GM03348 (cell line): ENCODE data around the gene ROBO3.

Experiments used
- DNase-seq: peaks from one replicate; pipeline ENCODE4 v3.0.0; 2012; ENCODE audit warnings: low spot score

ROBO3 gene, protein sequence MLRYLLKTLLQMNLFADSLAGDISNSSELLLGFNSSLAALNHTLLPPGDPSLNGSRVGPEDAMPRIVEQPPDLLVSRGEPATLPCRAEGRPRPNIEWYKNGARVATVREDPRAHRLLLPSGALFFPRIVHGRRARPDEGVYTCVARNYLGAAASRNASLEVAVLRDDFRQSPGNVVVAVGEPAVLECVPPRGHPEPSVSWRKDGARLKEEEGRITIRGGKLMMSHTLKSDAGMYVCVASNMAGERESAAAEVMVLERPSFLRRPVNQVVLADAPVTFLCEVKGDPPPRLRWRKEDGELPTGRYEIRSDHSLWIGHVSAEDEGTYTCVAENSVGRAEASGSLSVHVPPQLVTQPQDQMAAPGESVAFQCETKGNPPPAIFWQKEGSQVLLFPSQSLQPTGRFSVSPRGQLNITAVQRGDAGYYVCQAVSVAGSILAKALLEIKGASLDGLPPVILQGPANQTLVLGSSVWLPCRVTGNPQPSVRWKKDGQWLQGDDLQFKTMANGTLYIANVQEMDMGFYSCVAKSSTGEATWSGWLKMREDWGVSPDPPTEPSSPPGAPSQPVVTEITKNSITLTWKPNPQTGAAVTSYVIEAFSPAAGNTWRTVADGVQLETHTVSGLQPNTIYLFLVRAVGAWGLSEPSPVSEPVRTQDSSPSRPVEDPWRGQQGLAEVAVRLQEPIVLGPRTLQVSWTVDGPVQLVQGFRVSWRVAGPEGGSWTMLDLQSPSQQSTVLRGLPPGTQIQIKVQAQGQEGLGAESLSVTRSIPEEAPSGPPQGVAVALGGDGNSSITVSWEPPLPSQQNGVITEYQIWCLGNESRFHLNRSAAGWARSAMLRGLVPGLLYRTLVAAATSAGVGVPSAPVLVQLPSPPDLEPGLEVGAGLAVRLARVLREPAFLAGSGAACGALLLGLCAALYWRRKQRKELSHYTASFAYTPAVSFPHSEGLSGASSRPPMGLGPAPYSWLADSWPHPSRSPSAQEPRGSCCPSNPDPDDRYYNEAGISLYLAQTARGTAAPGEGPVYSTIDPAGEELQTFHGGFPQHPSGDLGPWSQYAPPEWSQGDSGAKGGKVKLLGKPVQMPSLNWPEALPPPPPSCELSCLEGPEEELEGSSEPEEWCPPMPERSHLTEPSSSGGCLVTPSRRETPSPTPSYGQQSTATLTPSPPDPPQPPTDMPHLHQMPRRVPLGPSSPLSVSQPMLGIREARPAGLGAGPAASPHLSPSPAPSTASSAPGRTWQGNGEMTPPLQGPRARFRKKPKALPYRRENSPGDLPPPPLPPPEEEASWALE (N-terminal part only)

DNA sequence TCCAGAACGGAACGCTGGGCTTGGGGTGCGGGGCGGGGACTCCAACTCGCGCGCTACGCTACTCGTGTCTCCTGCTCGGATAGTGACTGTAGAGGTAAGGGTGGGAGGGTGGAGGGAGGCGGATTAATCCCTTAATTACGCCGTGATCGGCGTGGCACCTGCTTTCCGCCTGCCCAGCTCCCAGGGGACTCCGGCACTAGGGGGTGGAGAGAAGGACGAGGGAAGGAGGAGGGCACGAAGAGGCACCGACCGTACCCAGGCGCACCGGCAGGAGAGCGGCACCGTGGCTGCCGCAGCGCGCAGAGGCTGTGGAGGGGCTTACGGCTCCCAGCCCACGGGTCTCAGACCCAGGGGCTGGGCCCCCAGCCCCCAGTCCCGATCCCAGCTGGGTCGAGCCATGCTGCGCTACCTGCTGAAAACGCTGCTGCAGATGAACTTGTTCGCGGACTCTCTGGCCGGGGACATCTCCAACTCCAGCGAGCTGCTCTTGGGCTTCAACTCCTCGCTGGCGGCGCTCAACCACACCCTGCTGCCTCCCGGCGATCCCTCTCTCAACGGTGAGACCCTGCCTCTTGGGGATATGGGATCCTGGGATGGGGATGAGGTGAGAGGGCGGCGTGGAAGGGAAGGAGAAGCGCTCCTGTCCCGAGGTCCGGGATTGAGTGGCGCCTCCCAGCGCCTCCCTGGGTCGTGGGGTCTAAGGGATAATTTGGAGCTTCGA, at the start of gene ROBO3:
TSS of gene ROBO3 (plus strand) at position 252 of the 721 bp plus-strand sequence. CDS start at position 398, 146 bp downstream.
- DNase-seq, result no peak

DNA sequence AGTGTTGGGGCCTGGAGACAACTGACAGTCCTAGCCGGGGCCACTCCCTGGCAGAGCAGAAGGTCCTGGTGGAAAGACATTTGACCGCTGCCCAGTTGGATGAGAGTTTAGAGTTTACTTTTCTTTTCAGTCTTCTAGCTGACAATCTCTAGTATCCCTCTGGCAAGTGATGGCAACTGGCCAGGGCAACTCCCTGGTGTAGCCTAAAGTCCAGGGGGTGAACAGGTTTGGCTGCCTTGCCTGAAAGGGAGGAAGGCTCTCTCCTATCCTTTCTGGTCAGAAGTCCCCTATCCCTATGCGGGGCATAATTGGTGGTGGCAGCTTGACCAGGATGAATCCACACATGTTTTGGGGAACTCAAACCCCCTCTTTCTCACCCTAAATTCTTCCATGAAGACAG, 48.2 kb upstream of the ROBO3 start:
- no peak for DNase-seq

DNA sequence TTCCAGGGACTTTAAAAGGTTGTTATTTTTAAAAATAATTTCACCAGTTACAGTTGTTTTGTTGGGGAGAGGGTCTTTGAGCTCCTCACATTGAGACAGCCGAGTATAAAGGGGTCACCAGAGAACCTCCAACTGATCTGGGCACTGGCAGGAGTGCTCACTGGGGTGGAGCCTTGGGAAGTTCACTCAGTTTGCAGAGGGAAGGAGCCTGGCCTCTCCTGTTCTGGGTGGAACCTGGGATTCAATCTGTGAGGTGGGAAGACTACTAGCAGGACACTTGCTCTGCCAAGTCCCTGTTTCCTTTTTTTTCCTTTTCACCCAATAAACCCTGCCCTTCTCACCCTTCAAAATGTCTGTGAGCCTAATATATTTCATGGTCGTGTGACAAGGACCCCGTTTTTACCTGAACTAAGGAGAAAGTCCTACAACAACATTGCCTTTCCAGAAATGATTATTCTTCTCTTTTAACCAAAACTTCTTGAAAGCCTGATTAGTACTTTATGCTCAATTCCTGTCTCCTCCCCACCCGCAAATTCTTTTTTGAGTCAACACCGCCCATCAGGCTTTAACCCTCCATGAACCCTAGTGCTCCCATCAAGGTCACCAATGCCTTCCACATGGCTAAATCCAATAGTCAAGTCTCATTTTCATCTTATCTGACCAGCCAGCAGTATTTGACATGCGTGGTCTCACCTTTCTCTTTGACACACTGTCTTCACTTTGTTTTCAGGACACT, 43.1 kb upstream of the ROBO3 start:
- no peak for DNase-seq

DNA sequence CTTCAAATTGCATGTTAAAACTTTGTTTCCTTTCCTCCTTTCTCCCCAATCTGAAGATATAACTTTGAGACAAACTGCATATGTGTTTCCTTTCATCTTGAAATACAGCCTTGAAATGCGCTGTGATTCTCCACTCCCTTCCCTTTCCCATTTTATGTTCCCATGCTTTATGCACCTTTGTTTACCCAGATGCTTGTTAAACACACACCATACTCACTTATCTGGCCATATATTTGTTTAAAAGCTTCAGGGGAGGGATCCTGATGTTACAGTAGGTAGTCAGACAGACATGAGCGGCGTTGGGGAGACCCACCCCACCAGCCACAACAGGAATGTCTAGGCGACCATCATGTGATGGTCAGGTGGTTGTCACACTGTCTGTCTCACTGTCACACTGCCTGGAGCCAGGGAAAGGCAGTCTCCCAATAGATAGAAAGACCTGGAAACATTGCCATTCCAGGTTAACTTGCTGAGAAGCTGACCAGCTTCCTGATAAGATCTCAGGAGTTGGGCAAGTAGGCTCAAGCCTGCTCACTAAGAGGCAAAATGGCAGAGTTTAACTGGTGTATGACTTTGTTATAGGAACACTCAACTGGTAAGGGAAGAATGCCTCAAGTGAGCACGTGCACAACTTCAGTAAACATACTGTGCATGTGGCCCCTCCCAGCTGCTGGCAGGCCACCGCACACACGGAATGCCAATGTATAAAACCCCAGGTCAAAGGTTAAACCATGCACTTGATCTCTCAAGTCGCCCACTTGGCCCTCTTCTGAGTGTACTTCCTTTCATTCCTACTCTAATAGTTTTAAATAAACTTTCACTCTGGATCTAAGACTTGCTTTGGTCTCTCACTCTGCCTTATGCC, 41.5 kb upstream of the ROBO3 start:
- no peak for DNase-seq

DNA sequence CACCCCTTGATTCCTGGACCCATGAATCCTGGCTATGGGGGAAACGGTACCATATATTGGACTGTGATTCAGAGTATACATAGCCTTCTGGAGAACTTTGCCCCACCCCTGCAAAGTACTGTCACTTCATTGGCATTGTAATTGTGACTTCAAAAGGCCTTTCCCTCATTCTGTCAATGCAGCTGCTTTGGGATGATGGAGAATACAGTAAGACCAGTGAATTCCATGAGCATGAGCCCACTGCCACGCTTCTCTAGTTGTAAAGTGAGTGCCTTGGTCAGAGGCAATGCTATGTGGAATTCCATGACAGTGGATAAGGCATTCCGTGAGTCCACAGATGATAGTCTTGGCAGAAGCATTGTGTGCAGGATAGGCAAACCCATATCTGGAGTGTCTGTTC, 39.4 kb upstream of the ROBO3 start:
- DNase-seq, result no peak

DNA sequence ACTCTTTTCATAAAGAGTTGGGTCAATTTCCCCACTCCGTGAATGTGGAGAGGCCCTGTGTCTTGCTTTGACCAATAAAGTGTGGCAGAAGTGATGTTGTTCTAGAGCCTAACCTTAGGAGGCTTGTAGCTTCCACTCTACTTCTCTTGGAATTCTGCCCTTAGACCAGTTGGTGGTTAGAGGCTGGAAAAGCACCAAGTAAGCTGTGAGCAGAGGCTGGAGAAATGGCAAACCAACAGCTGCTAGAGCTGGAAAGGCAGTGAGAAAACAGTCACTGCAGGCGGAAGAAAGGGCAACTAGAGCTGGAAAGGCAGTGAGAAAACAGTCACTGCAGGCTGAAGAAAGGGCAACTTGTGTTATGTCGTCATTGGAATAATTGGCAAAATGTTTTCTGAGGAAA, 35.2 kb upstream of the ROBO3 start:
- no peak for DNase-seq

DNA sequence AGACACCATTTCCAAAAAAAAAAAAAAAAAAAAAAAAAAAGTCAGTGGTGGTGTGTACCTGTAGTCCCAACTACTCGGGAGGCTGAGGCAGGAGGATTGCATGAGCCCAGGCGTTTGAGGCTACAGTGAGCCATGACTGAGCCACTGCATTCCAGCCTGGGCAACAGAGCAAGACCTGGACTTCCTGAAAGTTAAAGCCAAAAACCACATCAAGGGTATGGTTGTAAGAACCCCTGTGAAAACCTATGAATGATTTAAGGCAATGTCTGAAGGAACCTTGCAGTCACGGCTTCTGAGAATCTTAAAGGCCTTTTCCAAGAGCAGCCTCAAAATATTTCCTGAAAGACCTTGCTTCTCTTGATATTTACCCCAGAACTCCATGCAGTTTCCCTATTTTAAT, 34.5 kb upstream of the ROBO3 start:
- no peak for DNase-seq

DNA sequence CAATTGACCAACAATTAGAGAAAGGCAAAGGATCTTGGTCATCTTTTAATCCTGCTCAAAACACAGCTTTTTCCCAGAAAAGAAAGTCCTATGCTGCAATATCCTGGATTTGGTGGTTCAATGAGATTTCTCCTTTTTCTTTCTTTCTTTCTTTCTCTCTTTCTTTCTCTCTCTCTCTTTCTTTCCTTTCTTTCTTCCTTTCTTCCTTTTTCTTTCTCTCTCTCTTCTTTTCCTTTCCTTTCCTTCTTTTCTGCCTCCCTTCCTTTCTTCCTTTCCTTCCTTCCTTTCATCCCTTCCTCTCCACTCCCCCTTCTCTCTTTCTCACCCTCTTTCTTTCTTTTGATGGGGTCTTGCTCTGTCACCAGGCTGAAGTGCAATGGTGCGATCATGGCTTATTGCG, 33.3 kb upstream of the ROBO3 start:
- DNase-seq, result no peak

DNA sequence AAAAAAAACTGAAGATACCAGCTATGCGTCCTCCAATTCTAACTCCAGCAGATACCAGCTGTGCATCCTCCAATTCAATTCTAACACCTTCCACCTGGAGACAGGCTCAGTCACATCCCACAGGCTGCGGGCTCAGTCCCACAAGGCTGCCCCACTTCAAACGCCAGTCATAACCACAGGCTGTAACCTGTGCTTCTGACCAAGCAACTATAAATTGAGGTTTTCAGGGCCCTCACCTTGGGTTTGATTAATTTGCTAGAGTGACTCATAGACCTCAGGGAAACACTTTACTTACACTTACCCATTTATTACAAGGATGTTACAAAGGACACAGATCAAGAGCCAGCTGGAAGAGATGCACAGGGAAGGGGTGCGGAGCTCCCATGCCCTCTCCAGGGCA, 32.7 kb upstream of the ROBO3 start:
- DNase-seq, result no peak

DNA sequence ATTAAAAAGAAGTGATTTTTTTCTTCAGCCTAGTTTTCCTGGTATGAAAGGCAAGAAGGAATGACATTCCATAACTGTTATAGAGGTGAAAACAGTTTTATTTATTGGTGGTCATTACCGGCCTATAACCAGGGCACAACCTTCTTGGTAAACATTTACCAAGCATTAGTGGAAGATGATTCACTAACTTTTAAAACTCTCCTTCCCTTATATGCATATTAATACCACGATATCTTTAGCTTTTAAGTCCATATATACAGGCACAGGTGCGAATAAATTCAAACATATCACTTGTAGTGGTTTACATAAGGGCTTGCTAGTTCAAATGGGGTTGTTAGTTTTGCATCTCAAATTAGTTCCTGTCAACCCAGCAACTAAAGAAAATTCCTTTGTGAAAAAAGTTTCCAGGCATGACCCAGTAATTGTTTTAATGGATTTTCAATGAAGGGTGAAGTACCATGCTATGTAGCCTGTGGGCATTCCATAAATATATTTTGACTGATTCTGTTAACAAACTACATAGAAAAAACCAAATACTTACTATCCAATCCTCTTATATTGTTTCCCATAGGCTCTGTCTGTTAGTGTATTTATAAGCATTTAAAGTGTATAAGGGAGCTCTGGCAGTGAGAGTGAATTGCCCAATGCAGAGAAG, 30.6 kb upstream of the ROBO3 start:
- DNase-seq, result no peak

DNA sequence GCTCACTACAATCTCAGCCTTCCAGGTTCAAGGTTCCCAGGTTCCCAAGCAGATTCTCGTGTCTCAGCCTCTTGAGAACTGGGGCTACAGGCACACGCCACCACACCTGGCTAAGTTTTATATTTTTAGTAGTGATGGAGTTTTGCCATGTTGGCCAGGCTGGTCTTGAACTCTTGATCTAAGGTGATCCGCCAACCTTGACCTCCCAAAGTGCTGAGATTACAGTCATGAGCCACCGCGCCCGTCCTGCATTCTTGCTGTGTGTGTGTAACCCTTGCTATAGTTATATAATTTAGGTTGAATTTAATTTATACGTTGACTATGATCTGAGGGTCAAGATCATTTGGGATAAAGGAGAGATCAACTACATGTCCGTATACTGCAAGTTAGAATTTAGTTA, 29.3 kb upstream of the ROBO3 start:
- no peak for DNase-seq

DNA sequence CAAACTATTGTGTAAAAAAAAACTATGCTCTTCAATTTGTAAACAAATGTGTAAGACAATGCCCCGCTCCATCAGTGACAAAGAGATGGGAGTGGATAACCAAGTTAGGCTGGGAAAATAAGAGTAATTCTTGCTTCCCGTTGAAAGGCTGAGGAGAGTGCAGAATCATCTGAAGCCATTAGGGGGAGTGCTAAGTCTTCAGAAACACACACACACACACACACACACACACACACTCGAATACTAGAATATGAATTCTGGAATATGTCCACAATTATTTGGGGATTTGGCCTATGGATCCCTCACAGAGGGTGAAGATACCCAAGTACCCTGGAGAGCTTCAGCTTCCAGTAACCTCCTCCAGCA, 27.8 kb upstream of the ROBO3 start:
- peak; percentile 77 for DNase-seq

DNA sequence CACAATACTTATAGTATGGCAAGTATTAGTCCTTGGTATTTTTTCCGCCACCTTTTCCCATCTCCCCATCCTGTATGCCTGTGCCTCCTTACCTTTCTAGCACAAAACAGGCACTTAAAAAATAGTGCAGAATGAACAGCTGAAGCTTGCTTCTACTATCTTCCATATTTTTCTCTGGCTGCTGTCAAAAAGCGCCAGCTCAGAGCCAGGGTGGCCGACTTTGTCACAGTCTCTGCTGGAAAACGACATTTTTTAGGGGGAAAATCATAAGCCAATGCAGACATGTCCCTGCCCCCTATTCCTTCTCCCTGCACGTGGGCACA, 26.5 kb upstream of the ROBO3 start:
- no peak for DNase-seq

DNA sequence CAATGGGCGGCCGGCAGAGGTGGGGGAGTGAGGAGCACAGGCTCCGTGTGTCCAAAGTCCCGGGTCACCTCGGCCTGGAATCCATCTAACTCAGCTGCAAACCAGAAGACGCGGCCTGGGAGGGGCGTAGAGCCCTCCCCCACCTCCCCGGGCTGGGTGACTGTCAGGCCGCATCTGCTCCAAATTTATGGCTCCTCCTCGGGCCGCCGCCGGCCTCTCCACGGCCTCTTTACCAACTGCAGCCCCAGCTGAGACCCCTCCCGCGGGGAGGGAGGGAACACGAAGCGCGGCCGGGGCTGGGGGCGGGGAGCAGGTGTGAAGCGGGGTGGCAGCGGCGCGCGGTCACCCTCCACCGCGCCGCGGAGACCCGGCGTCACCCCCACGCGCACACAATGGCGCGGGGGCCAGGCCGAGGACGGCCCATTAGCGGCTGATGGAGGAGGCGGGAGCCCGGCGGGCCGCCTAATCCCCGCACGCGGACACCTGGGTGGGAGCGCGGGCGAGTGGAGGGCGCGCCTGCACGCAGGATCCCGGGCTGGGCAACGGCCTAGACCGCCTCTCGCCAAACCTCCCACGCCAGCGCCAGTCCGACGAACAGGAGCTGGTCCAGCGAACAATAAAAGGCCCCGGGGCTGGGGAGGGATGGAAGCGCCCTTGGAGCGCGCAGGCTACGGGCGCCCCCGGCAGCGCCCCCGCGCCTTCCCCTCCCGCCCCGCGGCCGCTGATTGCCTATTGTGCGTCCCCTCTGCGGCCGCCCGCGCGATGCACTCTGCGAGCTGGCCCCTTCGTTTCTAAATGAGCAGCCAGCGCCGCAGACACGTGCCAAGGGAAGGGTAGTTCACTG, 25.9 kb upstream of the ROBO3 start:
- peak; percentile 38 for DNase-seq

DNA sequence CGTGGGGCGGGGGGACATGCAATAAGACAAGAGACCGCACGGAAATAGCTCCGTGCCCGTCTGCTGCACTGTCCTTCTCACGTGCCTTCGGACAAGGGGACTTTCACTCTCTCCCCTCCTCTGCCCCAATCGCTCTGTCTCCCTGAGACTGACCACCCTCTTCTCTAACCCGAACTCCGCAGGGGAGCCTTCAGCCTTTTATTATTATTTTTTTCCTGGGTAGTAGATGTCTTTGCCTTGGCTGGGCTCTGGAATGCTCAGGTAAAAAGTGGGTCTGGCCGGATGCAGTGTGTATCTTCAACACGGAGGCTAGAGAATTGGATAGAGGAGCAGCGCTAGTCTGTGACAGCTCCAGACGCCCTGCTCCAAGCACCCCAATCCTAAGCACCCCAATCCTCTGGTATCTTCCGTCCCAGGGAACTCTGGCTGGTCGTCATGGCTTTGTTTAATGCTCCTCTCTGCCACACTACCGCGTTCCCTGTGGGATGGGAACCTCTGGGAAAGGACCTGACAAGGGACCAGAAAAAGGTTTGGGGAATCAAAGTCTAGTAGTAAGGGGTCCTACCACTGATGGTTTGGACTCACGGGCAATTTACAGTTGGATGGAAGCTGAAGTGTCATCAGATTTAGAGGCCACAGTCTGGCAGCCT, 25.1 kb upstream of the ROBO3 start:
- DNase-seq, result no peak

DNA sequence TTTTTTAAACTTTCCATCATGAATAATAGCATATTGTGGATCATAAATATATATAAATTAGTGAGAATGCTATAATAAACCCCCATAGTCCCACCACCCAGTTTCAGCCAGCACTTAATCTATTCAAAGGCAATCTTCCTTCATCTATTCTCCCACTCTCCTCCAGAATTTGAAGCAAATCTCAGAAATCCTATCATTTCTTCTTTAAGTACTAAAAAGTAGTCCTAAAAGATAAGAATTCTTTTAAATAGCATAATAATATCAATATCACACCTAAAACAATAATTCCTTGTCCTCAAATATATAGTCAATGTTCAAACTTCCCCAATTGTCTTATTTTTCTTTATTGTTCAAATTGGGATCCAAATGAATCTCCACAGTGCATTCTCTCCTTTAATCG, 24.6 kb upstream of the ROBO3 start:
- no peak for DNase-seq

DNA sequence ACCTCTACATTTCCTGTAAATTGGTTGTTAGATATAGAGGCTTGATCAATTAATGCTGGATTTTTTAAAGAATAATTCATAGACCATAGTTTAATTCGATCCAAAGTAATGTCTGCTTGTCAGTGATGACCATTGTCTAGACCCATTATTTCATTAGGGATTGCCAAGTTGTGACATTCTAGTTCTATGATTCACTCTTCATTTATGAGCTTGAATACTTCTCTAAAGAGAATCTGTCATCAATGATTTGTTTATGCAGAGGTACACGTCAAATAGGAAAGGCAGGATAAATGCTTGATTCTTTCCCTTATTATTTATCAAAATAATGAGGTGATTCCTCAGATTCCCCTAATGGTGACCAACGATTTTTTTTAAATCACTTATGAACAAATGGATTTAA, 24.0 kb upstream of the ROBO3 start:
- DNase-seq, result no peak

DNA sequence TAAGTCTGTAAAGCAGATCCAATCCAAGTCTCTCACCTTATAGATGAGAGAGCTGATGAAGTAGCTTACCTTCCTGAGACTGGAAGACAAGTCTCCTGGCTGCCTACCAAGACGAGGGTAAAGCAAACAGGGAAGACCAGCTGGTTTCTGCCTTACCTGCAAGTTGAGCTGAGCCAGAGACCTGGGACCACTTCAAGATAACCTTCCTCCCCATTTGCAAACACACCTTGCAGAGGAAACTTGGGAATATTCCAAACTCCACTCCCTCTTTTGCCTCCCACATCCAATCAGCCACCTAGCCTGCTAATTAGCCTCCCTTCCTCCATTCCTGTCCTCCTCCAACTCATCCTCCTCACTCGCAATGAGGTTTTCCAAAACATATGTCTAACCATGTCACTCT, 23.4 kb upstream of the ROBO3 start:
- no peak for DNase-seq
